GM21717 (cell line): Measurements from ENCODE around the gene PLG.
"Not testable (repeated sequence)": the region's sequence is repeated elsewhere in the genome, so short reads cannot be mapped to it uniquely, and the experiment has no call there.

Experiments
- ATAC-seq: cut with Tn5 transposase; IDR thresholded peaks from one replicate; pipeline ENCODE4 v1.9.1; 2021; ENCODE audit warnings: mild to moderate bottlenecking, moderate library complexity; ENCODE audit not compliant: unreplicated experiment

PLG gene

GRCh38 chr6:160701918-160702680, at the start of gene PLG:
Gene PLG, plus strand, starts transcription at chr6:160702244. Its CDS starts 61 bp downstream, at chr6:160702305.
- ATAC-seq = not testable (repeated sequence)

GRCh38 chr6:160659562-160659961, 42.5 kb upstream of the PLG start:
- no peak for ATAC-seq

GRCh38 chr6:160661216-160661615, 40.8 kb upstream of the PLG start:
- ATAC-seq = no peak

GRCh38 chr6:160662429-160662828, 39.6 kb upstream of the PLG start:
- no peak for ATAC-seq

GRCh38 chr6:160662842-160663241, 39.2 kb upstream of the PLG start:
- no peak for ATAC-seq

GRCh38 chr6:160664198-160664597, 37.8 kb upstream of the PLG start, which contains the start of gene LPA:
Gene LPA, minus strand, starts transcription at chr6:160664275. Its CDS starts 61 bp downstream, at chr6:160664214.
- ATAC-seq = not testable (repeated sequence)

- ATAC-seq = peak; percentile 88
These were observed 34.2 kb upstream of the PLG start for GRCh38 chr6:160667639-160668481.

GRCh38 chr6:160668589-160668988, 33.5 kb upstream of the PLG start:
- ATAC-seq = no peak

GRCh38 chr6:160676418-160676817, 25.6 kb upstream of the PLG start:
- not testable (repeated sequence) for ATAC-seq

- no peak for ATAC-seq
These were observed 23.8 kb upstream of the PLG start for GRCh38 chr6:160678230-160678629.

GRCh38 chr6:160678744-160679401, 23.2 kb upstream of the PLG start:
- no peak for ATAC-seq

GRCh38 chr6:160679402-160679769, 22.7 kb upstream of the PLG start:
- no peak for ATAC-seq

GRCh38 chr6:160685101-160685761, 16.8 kb upstream of the PLG start:
- not testable (repeated sequence) for ATAC-seq

GRCh38 chr6:160685762-160686450, 16.1 kb upstream of the PLG start:
- no peak for ATAC-seq

GRCh38 chr6:160690458-160690857, 11.6 kb upstream of the PLG start:
- no peak for ATAC-seq

GRCh38 chr6:160691617-160692016, 10.4 kb upstream of the PLG start:
- ATAC-seq = no peak

GRCh38 chr6:160692369-160692959, 9.6 kb upstream of the PLG start:
- no peak for ATAC-seq

- not testable (repeated sequence) for ATAC-seq
These were observed 7.0 kb upstream of the PLG start for GRCh38 chr6:160695025-160695424.

- ATAC-seq = not testable (repeated sequence)
These were observed 6.4 kb upstream of the PLG start for GRCh38 chr6:160695622-160696021.

GRCh38 chr6:160696884-160697283, 5.2 kb upstream of the PLG start:
- not testable (repeated sequence) for ATAC-seq
